Endodermal cell (in vitro differentiated cells): ENCODE results near the gene AFAP1L2. TPM values are rescaled to one million over a fixed set of nuclear protein-coding genes. Genes with fewer than 3 reads are reported as not detected.
"Not testable (repeated sequence)": the region's sequence is repeated elsewhere in the genome, so short reads cannot be mapped to it uniquely, and the experiment has no call there.

ENCODE experiments used
- DNase-seq: peaks from one replicate; pipeline ENCODE4 v3.0.0-alpha.2; 2017
- H3K27ac ChIP-seq: 2 replicates; pipeline ENCODE4 v1.5.1; 2013; ENCODE audit warnings: mild to moderate bottlenecking, low read depth, low read length, moderate library complexity
- H3K27me3 ChIP-seq: 2 replicates; pipeline ENCODE4 v1.6.1; 2013; ENCODE audit warnings: mild to moderate bottlenecking, low read length, moderate library complexity; ENCODE audit not compliant: insufficient read depth, control insufficient read depth, poor library complexity, severe bottlenecking
- H3K36me3 ChIP-seq: 2 replicates; pipeline ENCODE4 v1.7.0; 2013; ENCODE audit warnings: mild to moderate bottlenecking, low read length, moderate library complexity; ENCODE audit not compliant: control insufficient read depth, insufficient read depth
- H3K4me1 ChIP-seq: one replicate; pipeline ENCODE4 v1.7.0; 2013; ENCODE audit warnings: low read length; ENCODE audit not compliant: control insufficient read depth, insufficient read depth
- H3K4me3 ChIP-seq: 2 replicates; pipeline ENCODE4 v1.5.1; 2013; ENCODE audit warnings: mild to moderate bottlenecking, low read length, moderate library complexity
- H3K9ac ChIP-seq: 2 replicates; pipeline ENCODE4 v1.6.1; 2013; ENCODE audit warnings: mild to moderate bottlenecking, low read length, moderate library complexity; ENCODE audit not compliant: poor library complexity, severe bottlenecking; ENCODE audit errors: extremely low read depth
- H3K9me3 ChIP-seq: 2 replicates; pipeline ENCODE4 v1.6.1; 2013; ENCODE audit warnings: mild to moderate bottlenecking, low read length, moderate library complexity; ENCODE audit not compliant: control insufficient read depth
- H3K27ac Mint-ChIP-seq: 2 replicates; pipeline ENCODE4 v1.8.0; 2020; ENCODE audit warnings: mixed read lengths
- H3K27me3 Mint-ChIP-seq: 2 replicates; pipeline ENCODE4 v1.8.0; 2021; ENCODE audit warnings: mild to moderate bottlenecking, mixed read lengths; ENCODE audit not compliant: insufficient read depth
- H3K36me3 Mint-ChIP-seq: 2 replicates; pipeline ENCODE4 v1.8.0; 2020; ENCODE audit warnings: low read depth, mixed read lengths
- H3K4me1 Mint-ChIP-seq: 2 replicates; pipeline ENCODE4 v1.8.0; 2020; ENCODE audit warnings: mixed read lengths
- H3K4me3 Mint-ChIP-seq: 2 replicates; pipeline ENCODE4 v1.8.0; 2020; ENCODE audit warnings: mild to moderate bottlenecking, moderate library complexity, mixed read lengths
- H3K9me3 Mint-ChIP-seq: 2 replicates; pipeline ENCODE4 v1.8.0; 2020; ENCODE audit warnings: mild to moderate bottlenecking, mixed read lengths
- WGBS, 2 experiments: methylation state at CpG; one replicate each; pipeline versions ENCODE4 v1.1.5 to v1.1.7; 2013; ENCODE audit warnings: missing lambda C conversion rate in 2 of 2, mixed read lengths in 1 of 2; ENCODE audit not compliant: insufficient coverage in 1 of 2, insufficient read length in 1 of 2; 5-methylcytosine and 5-hydroxymethylcytosine counted together
- total RNA-seq, 2 donors: library from RNA; stranded (reverse); fragmentation: NEBNext Ultra II Directional in 1 of 2; extraction: Animal tissue kit (Norgen Biotek cat#: 25700) in 1 of 2; gene quantifications; 2 replicates in 1 of 2; 3 replicates in 1 of 2; pipeline ENCODE4 v1.2.1, GENCODE V29; 2021
- TF ChIP-seq, protein P1 (sequence below): fragments of 200-600 bp; sonication (generic); conservative IDR thresholded peaks from 2 replicates; pipeline ENCODE4 v1.5.0; 2021; ENCODE audit warnings: antibody characterized with exemption, mild to moderate bottlenecking

The AFAP1L2 gene
- total RNA-seq, 2 donors from 2014 or later = 1.5 to 2.2 TPM

DNA sequence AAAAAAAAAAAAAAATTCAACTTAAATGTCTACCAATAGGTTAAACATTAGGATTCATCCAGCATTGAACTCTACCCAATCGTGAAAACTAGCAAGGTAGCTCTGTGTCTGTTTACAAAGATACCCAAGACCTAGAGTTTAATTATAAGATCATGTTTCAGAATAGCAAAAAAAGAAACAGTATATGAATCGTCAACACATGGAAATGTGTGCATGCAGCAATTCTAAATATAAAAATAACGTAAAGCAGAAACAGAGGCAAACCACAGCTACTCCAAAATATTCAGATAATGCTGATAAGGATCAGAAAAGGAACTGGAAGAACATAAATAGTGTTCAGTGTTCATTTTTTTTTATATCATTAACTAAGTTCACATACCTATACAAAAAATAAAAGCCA lies 68.7 kb downstream of the AFAP1L2 start:
- Mint-ChIP-seq H3K27me3 (peaks cover 12% of the 10 kb centered on the region), H3K36me3 (no peaks in the 10 kb centered on the region), H3K4me3 (no peak overlapping the region), H3K4me1 (peaks cover 15% of the 10 kb centered on the region), H3K27ac (no peak overlapping the region), H3K9me3 (no peaks in the 10 kb centered on the region)
- Histone ChIP-seq H3K9me3 (no peaks in the 10 kb centered on the region), H3K27ac (no peak overlapping the region), H3K36me3 (no peaks in the 10 kb centered on the region), H3K4me1 (no peaks in the 10 kb centered on the region), H3K4me3 (no peak overlapping the region), H3K9ac (no peak overlapping the region), H3K27me3 (no peaks in the 10 kb centered on the region)
- TF ChIP-seq, protein P1, sequence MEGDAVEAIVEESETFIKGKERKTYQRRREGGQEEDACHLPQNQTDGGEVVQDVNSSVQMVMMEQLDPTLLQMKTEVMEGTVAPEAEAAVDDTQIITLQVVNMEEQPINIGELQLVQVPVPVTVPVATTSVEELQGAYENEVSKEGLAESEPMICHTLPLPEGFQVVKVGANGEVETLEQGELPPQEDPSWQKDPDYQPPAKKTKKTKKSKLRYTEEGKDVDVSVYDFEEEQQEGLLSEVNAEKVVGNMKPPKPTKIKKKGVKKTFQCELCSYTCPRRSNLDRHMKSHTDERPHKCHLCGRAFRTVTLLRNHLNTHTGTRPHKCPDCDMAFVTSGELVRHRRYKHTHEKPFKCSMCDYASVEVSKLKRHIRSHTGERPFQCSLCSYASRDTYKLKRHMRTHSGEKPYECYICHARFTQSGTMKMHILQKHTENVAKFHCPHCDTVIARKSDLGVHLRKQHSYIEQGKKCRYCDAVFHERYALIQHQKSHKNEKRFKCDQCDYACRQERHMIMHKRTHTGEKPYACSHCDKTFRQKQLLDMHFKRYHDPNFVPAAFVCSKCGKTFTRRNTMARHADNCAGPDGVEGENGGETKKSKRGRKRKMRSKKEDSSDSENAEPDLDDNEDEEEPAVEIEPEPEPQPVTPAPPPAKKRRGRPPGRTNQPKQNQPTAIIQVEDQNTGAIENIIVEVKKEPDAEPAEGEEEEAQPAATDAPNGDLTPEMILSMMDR = no peak
- DNase-seq = no peak
- 85 to 100% methylated on average over 2 to 3 of the region's 3 CpGs for WGBS, 2 experiments

GRCh38 chr10:114334301-114334700 lies 70.0 kb downstream of the AFAP1L2 start:
- Mint-ChIP-seq H3K27me3 (peaks cover 12% of the 10 kb centered on the region), H3K36me3 (no peaks in the 10 kb centered on the region), H3K9me3 (no peaks in the 10 kb centered on the region), H3K4me1 (peaks cover 15% of the 10 kb centered on the region), H3K27ac (no peak overlapping the region), H3K4me3 (no peak overlapping the region)
- TF ChIP-seq, protein P1 = no peak
- Histone ChIP-seq H3K27ac (no peak overlapping the region), H3K4me3 (no peak overlapping the region), H3K4me1 (no peaks in the 10 kb centered on the region), H3K9ac (no peak overlapping the region), H3K36me3 (no peaks in the 10 kb centered on the region), H3K27me3 (no peaks in the 10 kb centered on the region), H3K9me3 (no peaks in the 10 kb centered on the region)
- no peak for DNase-seq
- WGBS, 2 experiments = 89 to 95% methylated on average over 3 to 6 of the region's 6 CpGs

DNA sequence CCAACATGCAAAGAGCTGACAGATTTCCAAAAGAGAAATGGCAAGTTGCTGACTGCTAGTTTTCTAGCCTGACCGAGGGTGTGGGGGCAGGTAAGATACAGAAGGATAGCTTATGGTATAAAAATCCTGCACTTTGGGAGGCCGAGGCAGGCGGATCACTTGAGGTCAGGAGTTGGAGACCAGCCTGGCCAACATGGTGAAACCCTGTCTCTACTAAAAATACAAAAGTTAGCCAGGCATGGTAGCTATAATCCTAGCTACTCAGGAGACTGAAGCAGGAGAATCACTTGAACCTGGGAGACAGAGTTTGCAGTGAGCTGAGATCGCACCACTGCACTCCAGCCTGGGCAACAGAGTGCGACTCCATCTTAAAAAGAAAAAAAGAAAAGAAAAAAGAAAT lies 70.9 kb downstream of the AFAP1L2 start:
- not testable (repeated sequence) for H3K27me3 Mint-ChIP-seq, H3K27ac ChIP-seq, H3K36me3 ChIP-seq, H3K9me3 ChIP-seq, H3K9ac ChIP-seq, DNase-seq, H3K36me3 Mint-ChIP-seq, H3K4me3 ChIP-seq, H3K4me3 Mint-ChIP-seq, H3K9me3 Mint-ChIP-seq, H3K4me1 ChIP-seq, H3K27ac Mint-ChIP-seq, H3K27me3 ChIP-seq
- 92 to 97% methylated on average over 4 to 5 of the region's 5 CpGs for WGBS, 2 experiments
- peaks cover 15% of the 10 kb centered on the region for H3K4me1 Mint-ChIP-seq
